Tibial nerve (tissue), 4 donors: ENCODE data around the gene NCF4. TPM values are rescaled to one million over a fixed set of nuclear protein-coding genes. Genes with fewer than 3 reads are reported as not detected.
A peak's percentile ranks its signal among the peaks of the same experiment; 100 is the strongest.

Source experiments
- DNase-seq, 2 donors: peaks; one replicate each; pipeline ENCODE4 v3.0.0-alpha.2; 2019; ENCODE audit warnings: low spot score in 2 of 2
- H3K27ac ChIP-seq, 4 donors: fragments of 200-600 bp; sonication (generic) in 3 of 4; one replicate each; pipeline ENCODE4 v1.5.1; 2017 to 2019; ENCODE audit warnings: mild to moderate bottlenecking in 1 of 4
- H3K27me3 ChIP-seq, 2 donors: fragments of 200-600 bp; sonication (generic) in 1 of 2; one replicate each; pipeline versions ENCODE4 v1.5.1 to v1.6.0; 2017 to 2019
- H3K36me3 ChIP-seq, 3 donors: fragments of 200-600 bp; sonication (generic); one replicate each; pipeline ENCODE4 v1.5.1; 2018 to 2019
- H3K4me1 ChIP-seq, 4 donors: fragments of 200-600 bp; sonication (generic) in 3 of 4; one replicate each; pipeline ENCODE4 v1.5.1; 2017 to 2019
- H3K4me3 ChIP-seq, 4 donors: fragments of 200-600 bp; sonication (generic) in 3 of 4; one replicate each; pipeline ENCODE4 v1.5.1; 2017 to 2019; ENCODE audit warnings: mild to moderate bottlenecking in 1 of 4, moderate library complexity in 1 of 4
- H3K9me3 ChIP-seq, 4 donors: fragments of 200-600 bp; sonication (generic) in 3 of 4; one replicate each; pipeline ENCODE4 v1.5.1; 2017 to 2019
- EP300 ChIP-seq, 2 donors: sonication (generic); formaldehyde crosslinking; IDR thresholded peaks; one replicate each; pipeline ENCODE4 v1.6.1; 2017; ENCODE audit warnings: antibody characterized with exemption in 2 of 2, mild to moderate bottlenecking in 1 of 2
- POLR2A ChIP-seq, 2 donors: fragments of 450-650 bp; IDR thresholded peaks; one replicate each; pipeline ENCODE4 v1.6.1; 2017; ENCODE audit warnings: antibody characterized with exemption in 2 of 2, mild to moderate bottlenecking in 2 of 2, moderate library complexity in 2 of 2
- whole genome bisulfite sequencing, 2 donors: methylation state at CpG; one replicate each; pipeline ENCODE4 v1.1.5; 2018; 5-methylcytosine and 5-hydroxymethylcytosine counted together
- total RNA-seq, 4 donors: library from RNA; depleted of rRNA; stranded (reverse); fragments of >200 nt; gene quantifications; one replicate each; pipeline ENCODE4 v1.1.0, GENCODE V29; 2016
- TF ChIP-seq, protein P1 (sequence below), 5 experiments: fragments of 200-600 bp in 3 of 5; fragments of 450-650 bp in 2 of 5; sonication (generic) in 3 of 5; IDR thresholded peaks; one replicate each; pipeline ENCODE4 v1.5.1; 2016 to 2019; ENCODE audit warnings: antibody characterized with exemption in 5 of 5, mild to moderate bottlenecking in 3 of 5, moderate library complexity in 2 of 5

NCF4 gene
- total RNA-seq, 4 donors from 2014 or later: 14.2 to 71.4 (median 17.2) TPM

DNA sequence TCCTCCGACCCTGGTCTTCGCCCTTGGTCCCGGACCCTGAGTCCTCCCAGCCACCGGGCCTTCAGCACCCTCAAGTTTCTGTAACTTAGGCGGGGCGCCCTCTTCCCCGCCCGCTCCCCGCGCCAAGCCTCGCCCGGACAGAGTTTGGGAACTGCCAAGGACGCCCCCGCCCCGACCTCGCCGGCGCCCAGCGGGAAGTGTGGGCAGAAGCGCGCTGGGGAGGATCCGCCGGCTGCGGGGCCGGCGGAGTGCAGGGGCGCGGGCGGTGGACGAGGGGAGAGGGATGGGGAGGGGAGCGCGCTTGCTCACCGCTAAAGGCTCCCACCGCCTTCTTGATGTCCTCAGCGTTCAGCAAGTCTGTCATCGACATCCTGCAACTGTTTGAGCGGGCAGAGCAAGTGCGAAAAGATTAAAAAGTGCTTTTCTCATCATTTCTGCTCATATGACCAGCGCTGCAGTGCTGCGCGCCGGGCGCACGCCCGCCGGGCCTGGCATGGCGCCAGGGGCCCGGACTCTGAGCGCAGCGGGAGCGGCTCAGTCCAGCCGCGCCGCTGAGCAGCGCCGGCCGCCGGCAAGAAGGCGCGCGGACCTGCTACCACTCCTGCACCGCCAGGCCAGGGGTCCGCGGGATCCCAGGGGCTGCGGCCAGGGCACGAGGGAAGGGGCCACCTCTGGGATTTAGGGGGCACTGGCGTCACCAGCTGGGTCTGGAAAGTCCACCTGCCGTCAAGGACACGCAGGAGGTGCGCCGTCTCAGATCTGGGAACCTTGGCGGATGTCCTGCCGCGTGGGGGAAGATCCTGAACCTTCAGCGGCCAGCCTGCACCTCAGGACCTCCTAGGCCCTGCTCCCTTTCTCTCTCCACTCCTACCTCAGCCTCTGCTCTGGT lies 43.9 kb upstream of the NCF4 start, which contains the start of gene PVALB:
TSS of gene PVALB (minus strand) at position 400 of the 889 bp plus-strand sequence. CDS start at position 370, 30 bp downstream.
- H3K4me1 ChIP-seq: peaks cover 0 to 17% (median 4%) of the 10 kb centered on the region in 4 donors
- DNase-seq: no peak
- 2 to 3% methylated on average over 51 to 70 of the region's 75 CpGs for WGBS, 2 donors
- H3K27ac ChIP-seq: no peak within 1 kb of the TSS
- H3K4me3 ChIP-seq: peak within 1 kb of the TSS in 2 of 4 donors; percentile 22 to 42
- TF ChIP-seq EP300 (IDR thresholded peaks at IDR 0.05) (no peak), POLR2A (IDR thresholded peaks at IDR 0.05) (no peak)
- TF ChIP-seq, protein P1, sequence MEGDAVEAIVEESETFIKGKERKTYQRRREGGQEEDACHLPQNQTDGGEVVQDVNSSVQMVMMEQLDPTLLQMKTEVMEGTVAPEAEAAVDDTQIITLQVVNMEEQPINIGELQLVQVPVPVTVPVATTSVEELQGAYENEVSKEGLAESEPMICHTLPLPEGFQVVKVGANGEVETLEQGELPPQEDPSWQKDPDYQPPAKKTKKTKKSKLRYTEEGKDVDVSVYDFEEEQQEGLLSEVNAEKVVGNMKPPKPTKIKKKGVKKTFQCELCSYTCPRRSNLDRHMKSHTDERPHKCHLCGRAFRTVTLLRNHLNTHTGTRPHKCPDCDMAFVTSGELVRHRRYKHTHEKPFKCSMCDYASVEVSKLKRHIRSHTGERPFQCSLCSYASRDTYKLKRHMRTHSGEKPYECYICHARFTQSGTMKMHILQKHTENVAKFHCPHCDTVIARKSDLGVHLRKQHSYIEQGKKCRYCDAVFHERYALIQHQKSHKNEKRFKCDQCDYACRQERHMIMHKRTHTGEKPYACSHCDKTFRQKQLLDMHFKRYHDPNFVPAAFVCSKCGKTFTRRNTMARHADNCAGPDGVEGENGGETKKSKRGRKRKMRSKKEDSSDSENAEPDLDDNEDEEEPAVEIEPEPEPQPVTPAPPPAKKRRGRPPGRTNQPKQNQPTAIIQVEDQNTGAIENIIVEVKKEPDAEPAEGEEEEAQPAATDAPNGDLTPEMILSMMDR (IDR thresholded peaks at IDR 0.05): no peak
- H3K27me3 ChIP-seq: peaks cover 0 to 86% of the 10 kb centered on the region in 2 donors
- no peaks in the 10 kb centered on the region for H3K36me3 ChIP-seq
- no peaks in the 10 kb centered on the region for H3K9me3 ChIP-seq

DNA sequence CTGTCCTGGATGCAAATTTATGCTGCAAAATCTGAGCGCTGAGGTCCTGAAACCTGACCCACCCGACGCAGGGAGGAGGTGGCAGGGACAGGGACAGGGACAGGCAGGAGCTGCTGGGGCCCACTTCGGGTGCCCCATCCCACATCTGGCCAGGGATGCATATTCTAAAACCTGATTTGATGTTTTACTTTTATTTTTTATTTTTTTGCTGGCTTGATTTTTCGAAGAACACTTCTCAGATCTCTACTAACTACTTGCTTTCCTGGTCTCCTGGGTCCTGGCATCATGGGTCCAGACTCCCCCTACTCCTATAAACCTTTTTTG lies 43.3 kb upstream of the NCF4 start:
- no peak overlapping the region for H3K4me3 ChIP-seq

DNA sequence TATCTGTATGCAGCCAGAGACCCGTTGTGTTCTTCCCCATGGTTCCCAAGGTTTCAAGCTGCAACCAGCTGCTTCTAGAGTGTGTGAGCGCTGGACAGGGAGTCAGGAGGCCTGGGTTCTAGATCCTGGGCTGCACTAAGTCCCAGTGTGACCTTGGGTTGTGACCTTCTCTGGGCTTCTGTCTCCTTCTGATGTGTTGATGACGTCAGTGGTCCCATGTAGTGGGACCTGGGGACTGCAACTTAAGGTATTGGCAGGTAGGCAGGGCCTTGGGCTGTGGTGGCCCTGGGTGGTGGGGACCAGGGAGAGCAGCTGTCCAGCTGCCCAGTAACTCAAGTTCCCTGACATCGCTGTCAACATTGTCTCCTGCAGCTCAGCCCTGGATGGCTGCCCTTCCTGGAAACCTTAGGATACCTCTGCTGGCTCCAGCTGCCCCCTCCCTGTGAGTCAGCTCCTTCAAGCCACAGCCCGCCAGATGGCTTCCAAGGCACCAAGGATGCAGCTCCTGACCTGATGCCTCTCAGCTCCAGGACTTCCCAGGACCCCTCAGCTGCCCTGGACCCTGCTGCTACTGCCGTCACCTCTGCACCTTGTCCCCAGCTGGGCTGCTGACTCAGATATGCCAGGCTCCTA lies 42.7 kb upstream of the NCF4 start:
- Histone ChIP-seq H3K27me3 (peaks cover 0 to 85% of the 10 kb centered on the region in 2 donors), H3K36me3 (no peaks in the 10 kb centered on the region), H3K9me3 (no peaks in the 10 kb centered on the region), H3K27ac (no peak overlapping the region), H3K4me3 (no peak overlapping the region), H3K4me1 (peaks cover 0 to 17% (median 4%) of the 10 kb centered on the region in 4 donors)
- TF ChIP-seq EP300 (IDR thresholded peaks at IDR 0.05) (no peak), POLR2A (IDR thresholded peaks at IDR 0.05) (no peak)
- TF ChIP-seq, protein P1 (IDR thresholded peaks at IDR 0.05): no peak
- no peak for DNase-seq
- WGBS, 2 donors: 85 to 91% methylated on average over 6 of the region's 6 CpGs

More for the DNA sequence above, 43.3 kb upstream of the NCF4 start:
- Histone ChIP-seq H3K27ac (no peak overlapping the region), H3K27me3 (peaks cover 0 to 83% of the 10 kb centered on the region in 2 donors), H3K36me3 (no peaks in the 10 kb centered on the region), H3K4me1 (peaks cover 0 to 17% (median 4%) of the 10 kb centered on the region in 4 donors), H3K9me3 (no peaks in the 10 kb centered on the region)
- no peak for TF ChIP-seq EP300 (IDR thresholded peaks at IDR 0.05)
- 34 to 44% methylated on average over 5 of the region's 5 CpGs for WGBS, 2 donors
- DNase-seq: no peak

DNA sequence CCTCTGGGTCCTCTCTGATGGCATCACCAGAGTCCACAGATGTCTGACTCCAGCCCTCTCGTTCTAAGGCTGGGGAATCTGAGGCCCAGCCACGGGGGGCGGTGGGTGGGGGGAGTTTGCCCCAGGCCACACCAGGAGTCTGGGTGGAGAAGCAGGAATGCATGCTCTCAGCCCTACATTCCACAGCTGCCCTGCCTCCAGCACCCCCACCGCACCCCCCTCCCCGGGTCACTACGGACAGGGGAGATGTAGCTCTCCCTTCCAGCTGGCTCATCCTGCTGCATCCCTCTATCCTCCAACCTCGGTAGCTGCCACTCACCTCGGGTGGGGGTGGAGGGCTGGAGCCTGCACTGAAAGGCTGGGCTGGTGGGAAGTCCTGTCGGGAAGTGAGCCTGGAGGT lies 41.7 kb upstream of the NCF4 start:
- Histone ChIP-seq H3K4me3 (no peak overlapping the region), H3K36me3 (no peaks in the 10 kb centered on the region), H3K27me3 (peaks cover 0 to 88% of the 10 kb centered on the region in 2 donors), H3K9me3 (no peaks in the 10 kb centered on the region), H3K27ac (no peak overlapping the region), H3K4me1 (peaks cover 0 to 17% (median 4%) of the 10 kb centered on the region in 4 donors)
- DNase-seq: no peak
- TF ChIP-seq, protein P1 (IDR thresholded peaks at IDR 0.05): no peak
- TF ChIP-seq EP300 (IDR thresholded peaks at IDR 0.05): no peak
- no peak for TF ChIP-seq POLR2A (IDR thresholded peaks at IDR 0.05)
- 17 to 39% methylated on average over 6 to 9 of the region's 9 CpGs for WGBS, 2 donors

DNA sequence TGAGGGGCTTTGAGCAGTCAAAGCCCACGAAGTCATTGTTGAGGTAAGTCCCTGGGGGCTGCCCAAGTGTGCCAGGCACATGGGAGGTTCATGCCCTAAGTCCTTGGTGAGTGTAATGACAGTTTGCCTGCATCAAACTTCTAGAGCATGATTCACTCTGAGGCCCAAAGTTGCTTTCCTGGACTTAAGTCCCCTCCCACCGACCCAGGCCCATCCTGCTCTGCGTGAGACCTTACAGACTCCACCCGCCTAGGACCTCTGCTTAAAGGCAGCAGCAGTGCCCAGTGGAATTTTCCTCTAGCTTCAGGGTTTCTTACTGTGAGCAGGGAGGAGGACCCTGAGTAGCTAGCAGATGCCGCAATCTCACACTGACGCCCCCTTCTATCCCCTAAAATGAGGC lies 38.2 kb upstream of the NCF4 start:
- 62 to 64% methylated on average over 6 of the region's 6 CpGs for WGBS, 2 donors
- H3K4me1 ChIP-seq: no peaks in the 10 kb centered on the region
- DNase-seq: no peak
- H3K4me3 ChIP-seq: no peak overlapping the region
- no peak overlapping the region for H3K27ac ChIP-seq
- H3K9me3 ChIP-seq: no peaks in the 10 kb centered on the region
- no peaks in the 10 kb centered on the region for H3K36me3 ChIP-seq
- peaks cover 0 to 58% of the 10 kb centered on the region in 2 donors for H3K27me3 ChIP-seq
- no peak for TF ChIP-seq POLR2A (IDR thresholded peaks at IDR 0.05)
- TF ChIP-seq, protein P1 (IDR thresholded peaks at IDR 0.05): no peak
- no peak for TF ChIP-seq EP300 (IDR thresholded peaks at IDR 0.05)
